DOHH2 (cell line): ENCODE results near the gene PRDX5.
A peak's percentile ranks its signal among the peaks of the same experiment; 100 is the strongest.

Source experiments
- H3F3A ChIP-seq: fragments of 200-600 bp; sonication (generic), shearing (Covaris generic); 2 replicates; pipeline ENCODE4 v1.6.0; 2016; ENCODE audit warnings: antibody characterized with exemption, mild to moderate bottlenecking; ENCODE audit not compliant: control insufficient read depth, insufficient read depth
- H3K27ac ChIP-seq: fragments of 200-600 bp; sonication (generic); 2 replicates; pipeline ENCODE4 v1.5.1; 2014; ENCODE audit warnings: low read depth, mild to moderate bottlenecking, low read length, moderate library complexity
- H3K27me3 ChIP-seq: fragments of 200-600 bp; sonication (generic); 2 replicates; pipeline ENCODE4 v1.6.1; 2014; ENCODE audit warnings: mild to moderate bottlenecking, low read length, mixed read lengths; ENCODE audit not compliant: control insufficient read depth
- H3K36me3 ChIP-seq: fragments of 200-600 bp; sonication (generic); 2 replicates; pipeline ENCODE4 v1.6.1; 2014; ENCODE audit warnings: mild to moderate bottlenecking, low read length, moderate library complexity, mixed read lengths; ENCODE audit not compliant: control insufficient read depth
- H3K4me1 ChIP-seq: fragments of 200-600 bp; sonication (generic); 2 replicates; pipeline ENCODE4 v1.6.1; 2014; ENCODE audit warnings: mild to moderate bottlenecking, low read length, mixed read lengths; ENCODE audit not compliant: control insufficient read depth
- H3K4me2 ChIP-seq: fragments of 200-600 bp; sonication (generic); 2 replicates; pipeline ENCODE4 v1.6.0; 2014; ENCODE audit warnings: mild to moderate bottlenecking, low read length, moderate library complexity
- H3K4me3 ChIP-seq: fragments of 200-600 bp; sonication (generic); 2 replicates; pipeline ENCODE4 v1.5.1; 2014; ENCODE audit warnings: mild to moderate bottlenecking, low read length, mixed read lengths
- H3K79me2 ChIP-seq: fragments of 200-600 bp; sonication (generic); 2 replicates; pipeline ENCODE4 v1.6.1; 2014; ENCODE audit warnings: mild to moderate bottlenecking, low read length, mixed read lengths; ENCODE audit not compliant: control insufficient read depth
- H3K9me2 ChIP-seq: fragments of 200-600 bp; sonication (generic); replicated peaks from 2 replicates; pipeline ENCODE4 v1.6.1; 2014; ENCODE audit warnings: mild to moderate bottlenecking, low read length, mixed read lengths; ENCODE audit not compliant: control insufficient read depth
- H3K9me3 ChIP-seq: fragments of 200-600 bp; sonication (generic); 2 replicates; pipeline ENCODE4 v1.6.1; 2014; ENCODE audit warnings: antibody characterized with exemption, low read length, mixed read lengths; ENCODE audit not compliant: control insufficient read depth, insufficient read depth
- H4K20me1 ChIP-seq: fragments of 200-600 bp; sonication (generic); 2 replicates; pipeline ENCODE4 v1.6.0; 2014; ENCODE audit warnings: low read depth, mild to moderate bottlenecking, antibody characterized with exemption, low read length, moderate library complexity; ENCODE audit not compliant: control insufficient read depth, insufficient read depth
- EZH2phosphoT487 ChIP-seq: fragments of 200-600 bp; sonication (generic); IDR thresholded peaks from 2 replicates; pipeline ENCODE4 v1.6.1; 2017; ENCODE audit warnings: borderline replicate concordance, mild to moderate bottlenecking, antibody characterized with exemption, low read length, moderate library complexity, mixed read lengths
- TF ChIP-seq, protein P1 (sequence below): fragments of 200-600 bp; sonication (generic); IDR thresholded peaks from one replicate; pipeline ENCODE4 v1.5.1; 2014; ENCODE audit warnings: antibody characterized with exemption, mild to moderate bottlenecking, low read depth, low read length; ENCODE audit not compliant: poor library complexity, severe bottlenecking

PRDX5 gene

DNA sequence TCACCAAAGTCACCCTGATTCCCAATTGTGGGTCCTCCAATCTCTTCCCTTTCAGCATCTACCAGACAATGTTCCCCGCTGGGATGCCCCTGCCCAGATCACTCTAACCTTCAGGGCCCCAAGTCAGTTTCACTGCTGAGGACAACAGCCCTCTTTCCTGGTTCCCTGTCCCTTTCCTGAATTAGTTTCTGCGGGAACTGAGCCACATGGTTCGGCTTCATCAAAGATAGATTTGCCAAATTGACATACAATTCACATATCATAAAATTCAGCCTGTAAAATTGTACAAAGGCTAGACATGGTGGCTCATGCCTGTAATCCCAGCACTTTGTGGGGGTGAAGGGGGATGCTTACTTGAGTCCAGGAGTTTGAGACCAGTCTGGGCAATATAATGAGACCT lies 10.1 kb downstream of the PRDX5 start:
- H3K36me3 ChIP-seq: peaks cover under 1% of the 10 kb centered on the region; the same call in 1 of the 2 replicates
- H3K4me1 ChIP-seq: peaks cover 14% of the 10 kb centered on the region
- peaks cover 7% of the 10 kb centered on the region; the same call in 1 of the 2 replicates for H3F3A ChIP-seq
- H3K4me2 ChIP-seq: no peak overlapping the region
- no peak overlapping the region for H3K27ac ChIP-seq
- H3K27me3 ChIP-seq: no peaks in the 10 kb centered on the region
- H4K20me1 ChIP-seq: no peaks in the 10 kb centered on the region
- no peaks in the 10 kb centered on the region for H3K9me2 ChIP-seq
- no peak for TF ChIP-seq EZH2phosphoT487
- TF ChIP-seq, protein P1, sequence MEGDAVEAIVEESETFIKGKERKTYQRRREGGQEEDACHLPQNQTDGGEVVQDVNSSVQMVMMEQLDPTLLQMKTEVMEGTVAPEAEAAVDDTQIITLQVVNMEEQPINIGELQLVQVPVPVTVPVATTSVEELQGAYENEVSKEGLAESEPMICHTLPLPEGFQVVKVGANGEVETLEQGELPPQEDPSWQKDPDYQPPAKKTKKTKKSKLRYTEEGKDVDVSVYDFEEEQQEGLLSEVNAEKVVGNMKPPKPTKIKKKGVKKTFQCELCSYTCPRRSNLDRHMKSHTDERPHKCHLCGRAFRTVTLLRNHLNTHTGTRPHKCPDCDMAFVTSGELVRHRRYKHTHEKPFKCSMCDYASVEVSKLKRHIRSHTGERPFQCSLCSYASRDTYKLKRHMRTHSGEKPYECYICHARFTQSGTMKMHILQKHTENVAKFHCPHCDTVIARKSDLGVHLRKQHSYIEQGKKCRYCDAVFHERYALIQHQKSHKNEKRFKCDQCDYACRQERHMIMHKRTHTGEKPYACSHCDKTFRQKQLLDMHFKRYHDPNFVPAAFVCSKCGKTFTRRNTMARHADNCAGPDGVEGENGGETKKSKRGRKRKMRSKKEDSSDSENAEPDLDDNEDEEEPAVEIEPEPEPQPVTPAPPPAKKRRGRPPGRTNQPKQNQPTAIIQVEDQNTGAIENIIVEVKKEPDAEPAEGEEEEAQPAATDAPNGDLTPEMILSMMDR: no peak
- H3K79me2 ChIP-seq: no peaks in the 10 kb centered on the region
- no peak overlapping the region for H3K4me3 ChIP-seq
- no peaks in the 10 kb centered on the region for H3K9me3 ChIP-seq

GRCh38 chr11:64330888-64331287 lies 13.0 kb downstream of the PRDX5 start:
- H3K9me3 ChIP-seq: no peaks in the 10 kb centered on the region
- no peaks in the 10 kb centered on the region for H3K9me2 ChIP-seq
- no peak overlapping the region for H3K4me2 ChIP-seq
- H3K4me3 ChIP-seq: no peak overlapping the region
- no peak overlapping the region for H3K27ac ChIP-seq
- peaks cover 6% of the 10 kb centered on the region; the same call in 1 of the 2 replicates for H3K36me3 ChIP-seq
- no peaks in the 10 kb centered on the region for H3K79me2 ChIP-seq
- TF ChIP-seq, protein P1: no peak
- H4K20me1 ChIP-seq: peaks cover 3% of the 10 kb centered on the region; the same call in 1 of the 2 replicates
- H3K27me3 ChIP-seq: no peaks in the 10 kb centered on the region
- peaks cover 27% of the 10 kb centered on the region for H3K4me1 ChIP-seq
- peaks cover 11% of the 10 kb centered on the region for H3F3A ChIP-seq

DNA sequence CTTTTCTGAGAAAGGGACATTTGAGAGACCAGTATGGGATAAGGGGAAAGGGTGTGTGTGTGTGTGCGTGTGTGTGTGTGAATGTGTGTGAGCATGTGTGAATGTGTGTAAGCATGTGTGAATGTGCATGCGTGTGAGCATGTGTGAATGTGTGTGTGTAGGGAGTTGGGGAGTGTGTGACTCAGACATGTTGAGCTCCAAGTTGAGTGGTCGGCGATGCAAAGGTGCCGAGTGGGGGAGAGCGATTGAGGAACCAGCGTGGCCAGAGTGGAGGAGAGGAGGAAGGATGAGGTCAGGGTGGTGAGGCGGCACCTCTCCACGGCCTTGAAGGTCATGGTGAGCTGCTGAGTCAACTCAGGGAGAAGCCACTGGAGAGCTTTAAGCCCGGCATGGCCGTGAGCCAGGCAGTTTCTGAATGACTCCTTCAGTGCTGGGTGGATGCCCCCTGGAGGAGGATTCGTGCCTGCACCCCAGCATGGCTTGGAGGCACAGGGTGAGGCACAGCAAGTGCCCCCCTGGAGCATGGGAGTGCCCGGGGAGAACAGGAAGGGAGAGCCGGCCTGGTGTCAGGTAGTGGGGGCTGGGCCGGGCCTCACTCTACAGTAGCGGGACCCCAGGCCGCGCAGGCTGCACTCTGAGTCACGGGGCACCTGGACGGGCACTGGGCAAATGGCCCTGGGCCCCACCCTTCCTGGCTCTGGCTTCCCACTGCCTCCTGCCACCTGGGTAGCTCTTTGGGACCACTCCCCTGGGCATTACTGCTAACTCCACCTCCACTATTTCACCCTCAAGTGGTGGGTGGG lies 13.8 kb downstream of the PRDX5 start:
- peaks cover 6% of the 10 kb centered on the region; the same call in 1 of the 2 replicates for H3K36me3 ChIP-seq
- H3K4me1 ChIP-seq: peaks cover 35% of the 10 kb centered on the region
- peak overlapping the region; percentile 48; the same call in 1 of the 2 replicates for H3K4me2 ChIP-seq
- H3K4me3 ChIP-seq: no peak overlapping the region
- no peak overlapping the region for H3K27ac ChIP-seq
- no peaks in the 10 kb centered on the region for H3K27me3 ChIP-seq
- no peak for TF ChIP-seq EZH2phosphoT487
- TF ChIP-seq, protein P1: peak; percentile 70
- peaks cover 11% of the 10 kb centered on the region for H3F3A ChIP-seq
- no peaks in the 10 kb centered on the region for H3K9me3 ChIP-seq
- H4K20me1 ChIP-seq: peaks cover 3% of the 10 kb centered on the region; the same call in 1 of the 2 replicates
- no peaks in the 10 kb centered on the region for H3K9me2 ChIP-seq
- H3K79me2 ChIP-seq: no peaks in the 10 kb centered on the region
